ENCODE measurements around the gene SLC18A3. TPM values are rescaled to one million over a fixed set of nuclear protein-coding genes. Genes with fewer than 3 reads are reported as not detected.

Gene SLC18A3
- polyA plus RNA-seq, 1 donor (not counting 4 experiments of a cell fraction or from before 2014, with no cell fraction given): not detected

- Histone ChIP-seq H3K27me3 (ENCODE audit: control insufficient read depth, extremely low read depth, insufficient read depth, low read length) (peaks cover 10% of the 10 kb centered on the region), H3K9me3 (ENCODE audit: control insufficient read depth, low read depth, low read length) (no peaks in the 10 kb centered on the region), H3K4me2 (ENCODE audit: control insufficient read depth, extremely low read depth, insufficient read depth, low read depth, low read length) (no peak overlapping the region), H3K4me3 (ENCODE audit: control insufficient read depth in 2 of 3, extremely low read depth in 1 of 3, insufficient read depth in 2 of 3, low read depth in 1 of 3, low read length in 3 of 3) (no peak overlapping the region), H3K27ac (ENCODE audit: control insufficient read depth, insufficient read depth, low read length) (no peak overlapping the region), H3K9ac (ENCODE audit: control insufficient read depth, extremely low read depth, insufficient read depth, low read length) (no peak overlapping the region), H3K9me1 (ENCODE audit: control insufficient read depth, extremely low read depth, insufficient read depth, low read length) (no peaks in the 10 kb centered on the region), H3K79me2 (ENCODE audit: control insufficient read depth, insufficient read depth, low read length) (no peaks in the 10 kb centered on the region), H2AFZ (ENCODE audit: control insufficient read depth, low read length) (no peak overlapping the region), H3K4me1 (ENCODE audit: control insufficient read depth, extremely low read depth, insufficient read depth, low read length) (no peaks in the 10 kb centered on the region), H3K36me3 (ENCODE audit: control insufficient read depth in 2 of 2, extremely low read depth in 1 of 2, insufficient read depth in 2 of 2, low read length in 2 of 2) (no peaks in the 10 kb centered on the region), H4K20me1 (ENCODE audit: control insufficient read depth, extremely low read depth, insufficient read depth, low read length) (peaks cover 2% of the 10 kb centered on the region)
- FAIRE-seq: no peak
- no peak for DNase-seq (ENCODE audit: low read depth, low spot score)
- TF ChIP-seq EZH2 (IDR thresholded peaks at IDR 0.05; ENCODE audit: low read length) (no peak), CTCF (optimal IDR thresholded peaks at IDR 0.05 in 1 of 3, IDR thresholded peaks at IDR 0.05 in 1 of 3, conservative IDR thresholded peaks at IDR 0.05 in 1 of 3; ENCODE audit: extremely low read depth in 1 of 3, insufficient read depth in 2 of 3, low read length in 3 of 3) (no peak)
- dilution Hi-C loops (cut with MboI; ENCODE audit: extremely low pct_ligation_motif_present, low sequenced_read_pairs): no loop called here
Measured at GRCh38 chr10:49647554-49647953, 37.4 kb downstream of the SLC18A3 start.

GRCh38 chr10:49647985-49648795 is 38.1 kb downstream of the SLC18A3 start:
- H3K27ac ChIP-seq (ENCODE audit: control insufficient read depth, insufficient read depth, low read length): no peak overlapping the region
- no peak overlapping the region for H3K4me3 ChIP-seq (ENCODE audit: control insufficient read depth in 2 of 3, extremely low read depth in 1 of 3, insufficient read depth in 2 of 3, low read depth in 1 of 3, low read length in 3 of 3)
- no peak overlapping the region for H3K4me2 ChIP-seq (ENCODE audit: control insufficient read depth, extremely low read depth, insufficient read depth, low read depth, low read length)
- no peaks in the 10 kb centered on the region for H3K9me1 ChIP-seq (ENCODE audit: control insufficient read depth, extremely low read depth, insufficient read depth, low read length)
- H4K20me1 ChIP-seq (ENCODE audit: control insufficient read depth, extremely low read depth, insufficient read depth, low read length): peaks cover 2% of the 10 kb centered on the region
- H3K9ac ChIP-seq (ENCODE audit: control insufficient read depth, extremely low read depth, insufficient read depth, low read length): no peak overlapping the region
- no peak overlapping the region for H2AFZ ChIP-seq (ENCODE audit: control insufficient read depth, low read length)
- no peak for TF ChIP-seq EZH2 (IDR thresholded peaks at IDR 0.05; ENCODE audit: low read length)
- no peak for TF ChIP-seq CTCF (optimal IDR thresholded peaks at IDR 0.05 in 1 of 3, IDR thresholded peaks at IDR 0.05 in 1 of 3, conservative IDR thresholded peaks at IDR 0.05 in 1 of 3; ENCODE audit: extremely low read depth in 1 of 3, insufficient read depth in 2 of 3, low read length in 3 of 3)
- H3K79me2 ChIP-seq (ENCODE audit: control insufficient read depth, insufficient read depth, low read length): no peaks in the 10 kb centered on the region
- no peaks in the 10 kb centered on the region for H3K4me1 ChIP-seq (ENCODE audit: control insufficient read depth, extremely low read depth, insufficient read depth, low read length)
- dilution Hi-C loops (cut with MboI; ENCODE audit: extremely low pct_ligation_motif_present, low sequenced_read_pairs): no loop called here
- H3K36me3 ChIP-seq (ENCODE audit: control insufficient read depth in 2 of 2, extremely low read depth in 1 of 2, insufficient read depth in 2 of 2, low read length in 2 of 2): no peaks in the 10 kb centered on the region
- FAIRE-seq (no peak), DNase-seq (ENCODE audit: low read depth, low spot score) (no peak)
- no peaks in the 10 kb centered on the region for H3K9me3 ChIP-seq (ENCODE audit: control insufficient read depth, low read depth, low read length)
- H3K27me3 ChIP-seq (ENCODE audit: control insufficient read depth, extremely low read depth, insufficient read depth, low read length): peaks cover 10% of the 10 kb centered on the region

All from keratinocyte (primary cell).